ENCODE data around the gene KATNBL1.
"Not testable (repeated sequence)": the region's sequence is repeated elsewhere in the genome, so short reads cannot be mapped to it uniquely, and the experiment has no call there.

KATNBL1 gene

DNA sequence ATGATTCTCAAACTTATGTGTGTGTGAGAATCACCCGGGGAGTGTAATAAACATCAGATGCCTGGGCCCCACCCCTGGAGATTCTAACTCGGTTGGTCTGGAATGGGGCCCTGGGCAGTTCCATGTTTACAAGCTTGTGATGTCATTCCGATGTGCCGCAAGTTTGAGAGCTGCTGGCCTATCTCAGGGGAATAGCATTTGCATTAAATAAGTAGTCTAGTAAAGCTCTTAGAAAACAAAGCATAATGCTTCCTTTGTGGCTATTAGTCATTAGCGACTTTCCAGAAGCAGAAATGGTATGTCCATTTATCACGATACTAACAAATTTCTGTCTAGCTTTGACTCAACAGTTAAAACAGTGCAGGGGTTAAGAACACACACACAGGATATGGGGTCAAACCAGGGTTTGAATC, 87.1 kb downstream of the KATNBL1 start:
- Histone ChIP-seq H3K9me3 (ENCODE audit: low read length) (no peaks in the 10 kb centered on the region), H3K4me1 (ENCODE audit: insufficient read depth, low read length) (peaks cover 9% of the 10 kb centered on the region), H3K36me3 (ENCODE audit: insufficient read depth, low read length) (no peaks in the 10 kb centered on the region), H3K27me3 (ENCODE audit: insufficient read depth, low read length) (no peaks in the 10 kb centered on the region), H3K4me3 (ENCODE audit: low read length) (no peak overlapping the region), H2AFZ (ENCODE audit: low read depth, low read length) (no peak overlapping the region)

DNA sequence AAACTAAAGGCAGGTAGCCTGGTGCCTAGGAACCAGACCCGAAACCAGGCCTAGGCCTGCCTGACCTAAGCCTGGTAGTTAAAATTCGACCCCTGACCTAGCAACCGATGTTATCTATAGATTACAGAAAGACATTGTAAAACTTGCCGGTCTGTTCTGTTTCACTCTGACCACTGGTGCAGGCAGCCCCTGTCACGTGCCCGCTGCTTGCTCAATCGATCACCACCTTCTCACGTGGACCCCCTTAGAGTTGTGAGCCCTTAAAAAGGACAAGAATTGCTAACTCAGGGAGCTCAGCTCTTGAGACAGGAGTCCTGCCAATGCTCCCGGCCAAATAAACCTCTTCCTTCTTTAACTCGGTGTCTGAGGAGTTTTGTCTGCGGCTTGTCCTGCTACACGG, 88.1 kb downstream of the KATNBL1 start:
- not testable (repeated sequence) for H3K4me1 ChIP-seq (ENCODE audit: insufficient read depth, low read length); H3K27me3 ChIP-seq (ENCODE audit: insufficient read depth, low read length); H3K36me3 ChIP-seq (ENCODE audit: insufficient read depth, low read length); H2AFZ ChIP-seq (ENCODE audit: low read depth, low read length); H3K4me3 ChIP-seq (ENCODE audit: low read length); H3K9me3 ChIP-seq (ENCODE audit: low read length)

DNA sequence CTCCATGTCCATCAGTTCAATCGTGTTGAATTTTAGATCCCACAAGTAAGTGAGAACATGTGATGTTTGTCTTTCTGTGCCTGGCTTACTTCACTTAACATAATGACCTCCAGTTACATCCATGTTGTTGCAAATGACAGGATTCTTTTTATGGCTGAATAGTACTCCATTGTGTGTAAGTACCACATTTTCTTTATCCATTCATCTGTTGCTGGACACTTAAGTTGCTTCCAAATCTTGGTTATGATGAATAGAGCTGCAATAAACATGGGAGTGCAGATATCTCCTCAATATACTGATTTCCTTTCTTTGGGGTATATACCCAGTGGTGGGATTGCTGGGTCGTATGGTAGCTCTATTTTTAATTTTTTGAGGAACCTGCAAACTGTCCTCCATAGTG, 89.5 kb downstream of the KATNBL1 start:
- not testable (repeated sequence) for H3K4me1 ChIP-seq (ENCODE audit: insufficient read depth, low read length); H3K9me3 ChIP-seq (ENCODE audit: low read length); H2AFZ ChIP-seq (ENCODE audit: low read depth, low read length); H3K36me3 ChIP-seq (ENCODE audit: insufficient read depth, low read length); H3K4me3 ChIP-seq (ENCODE audit: low read length); H3K27me3 ChIP-seq (ENCODE audit: insufficient read depth, low read length)

DNA sequence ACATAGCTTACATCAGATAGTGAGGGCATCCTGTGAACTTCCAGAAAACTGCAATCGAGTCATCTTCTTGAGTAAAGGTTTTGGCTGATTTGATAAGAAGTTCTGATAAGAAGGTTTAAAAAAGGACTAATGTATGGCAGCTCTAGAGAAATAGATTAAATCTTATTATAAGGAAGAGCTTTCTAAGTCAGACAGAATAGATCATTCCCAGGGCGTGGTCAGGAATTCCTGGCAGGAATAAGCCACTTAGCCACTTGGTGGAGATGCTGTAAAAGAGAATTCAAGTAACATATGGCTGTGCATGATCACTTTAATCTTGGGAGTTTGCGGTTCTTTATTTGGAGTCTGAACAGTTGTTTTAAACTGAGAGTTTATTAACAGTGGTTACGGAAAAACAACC, 90.6 kb downstream of the KATNBL1 start:
- no peak overlapping the region for H2AFZ ChIP-seq (ENCODE audit: low read depth, low read length)
- no peaks in the 10 kb centered on the region for H3K27me3 ChIP-seq (ENCODE audit: insufficient read depth, low read length)
- no peak overlapping the region for H3K4me3 ChIP-seq (ENCODE audit: low read length)
- H3K4me1 ChIP-seq (ENCODE audit: insufficient read depth, low read length) = no peaks in the 10 kb centered on the region
- H3K9me3 ChIP-seq (ENCODE audit: low read length) = no peaks in the 10 kb centered on the region
- H3K36me3 ChIP-seq (ENCODE audit: insufficient read depth, low read length) = no peaks in the 10 kb centered on the region

DNA sequence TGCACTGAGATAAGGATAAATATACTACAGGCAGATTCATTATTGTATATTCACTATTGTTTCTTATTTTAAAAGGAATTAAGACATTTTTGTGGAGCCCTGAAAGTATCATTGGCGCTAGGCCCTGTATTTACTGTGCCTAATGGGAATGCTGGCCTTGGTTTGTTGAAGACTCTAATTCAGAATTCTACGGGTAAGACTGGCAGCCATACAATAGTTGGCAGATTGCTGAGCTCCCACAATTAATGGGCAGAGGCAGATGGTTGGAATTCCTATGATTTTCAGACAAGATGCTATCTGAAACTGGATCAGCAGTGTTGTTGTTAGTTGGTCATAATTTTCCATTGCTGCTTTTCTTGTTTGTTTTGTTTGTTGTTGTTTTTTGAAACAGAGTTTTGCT, 93.3 kb downstream of the KATNBL1 start:
- H3K4me3 ChIP-seq (ENCODE audit: low read length) = no peak overlapping the region
- H3K36me3 ChIP-seq (ENCODE audit: insufficient read depth, low read length) = no peaks in the 10 kb centered on the region
- H2AFZ ChIP-seq (ENCODE audit: low read depth, low read length) = no peak overlapping the region
- no peaks in the 10 kb centered on the region for H3K27me3 ChIP-seq (ENCODE audit: insufficient read depth, low read length)
- no peaks in the 10 kb centered on the region for H3K9me3 ChIP-seq (ENCODE audit: low read length)
- no peaks in the 10 kb centered on the region for H3K4me1 ChIP-seq (ENCODE audit: insufficient read depth, low read length)

DNA sequence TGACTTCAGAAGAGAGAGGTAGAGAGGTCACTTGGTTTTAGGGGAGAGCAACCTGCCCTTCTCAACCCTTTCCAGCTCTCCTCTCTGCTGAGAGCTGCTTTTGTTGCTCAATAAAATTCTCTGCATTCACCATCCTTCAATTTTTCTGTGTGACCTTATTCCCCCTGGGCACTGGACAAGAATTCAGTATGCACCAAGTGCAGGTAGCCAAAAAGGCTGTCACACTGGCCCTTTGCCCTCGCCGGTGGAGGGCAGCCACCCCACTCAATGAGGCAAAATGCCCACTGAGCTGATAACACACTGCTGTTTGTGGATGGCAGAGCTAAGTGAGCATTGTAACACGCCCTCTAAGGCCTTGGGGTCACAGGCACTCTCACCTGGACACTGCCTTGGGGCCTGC, 95.2 kb downstream of the KATNBL1 start:
- no peaks in the 10 kb centered on the region for H3K27me3 ChIP-seq (ENCODE audit: insufficient read depth, low read length)
- H2AFZ ChIP-seq (ENCODE audit: low read depth, low read length) = no peak overlapping the region
- no peaks in the 10 kb centered on the region for H3K9me3 ChIP-seq (ENCODE audit: low read length)
- H3K36me3 ChIP-seq (ENCODE audit: insufficient read depth, low read length) = no peaks in the 10 kb centered on the region
- no peaks in the 10 kb centered on the region for H3K4me1 ChIP-seq (ENCODE audit: insufficient read depth, low read length)
- H3K4me3 ChIP-seq (ENCODE audit: low read length) = no peak overlapping the region

DNA sequence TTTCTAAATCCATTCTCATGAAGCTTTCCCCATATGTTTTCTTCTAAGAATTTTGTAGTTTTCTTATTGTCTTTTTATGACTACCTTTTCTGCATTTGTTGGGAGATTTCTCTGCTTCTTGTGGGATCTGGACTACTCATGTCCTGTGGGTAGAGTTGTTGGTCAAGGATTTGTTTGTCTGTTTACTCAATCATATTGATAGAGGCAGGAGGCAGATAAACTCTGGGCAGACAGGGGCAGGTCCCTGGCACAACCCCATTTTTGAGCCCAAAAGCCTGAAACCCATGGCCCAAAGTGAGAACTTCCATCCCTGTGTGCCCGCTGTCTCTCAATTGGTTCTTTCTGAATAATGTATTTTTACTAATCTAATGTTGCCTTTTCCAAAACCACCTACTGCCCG, 95.7 kb downstream of the KATNBL1 start:
- Histone ChIP-seq H3K27me3 (ENCODE audit: insufficient read depth, low read length) (no peaks in the 10 kb centered on the region), H3K9me3 (ENCODE audit: low read length) (no peaks in the 10 kb centered on the region), H3K4me3 (ENCODE audit: low read length) (no peak overlapping the region), H2AFZ (ENCODE audit: low read depth, low read length) (no peak overlapping the region), H3K36me3 (ENCODE audit: insufficient read depth, low read length) (no peaks in the 10 kb centered on the region), H3K4me1 (ENCODE audit: insufficient read depth, low read length) (no peaks in the 10 kb centered on the region)

DNA sequence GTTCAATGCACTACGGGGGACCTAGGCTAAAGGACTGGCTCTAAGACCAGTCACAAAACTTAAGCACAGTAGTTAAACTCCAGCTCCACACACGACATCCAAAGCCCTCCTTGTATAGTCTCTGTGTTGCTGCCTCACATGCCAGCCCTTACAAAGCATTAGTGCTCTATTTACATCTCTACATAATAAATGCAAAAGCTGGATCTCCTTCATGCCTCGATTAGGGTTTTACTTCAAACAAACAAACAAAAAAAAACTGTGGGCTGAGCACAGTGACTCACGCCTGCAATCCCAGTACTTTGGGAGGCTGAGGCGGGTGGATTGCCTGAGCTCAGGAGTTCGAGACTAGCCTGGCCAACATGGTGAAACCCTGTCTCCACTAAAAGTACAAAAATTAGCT, 98.4 kb downstream of the KATNBL1 start:
- no peaks in the 10 kb centered on the region for H3K9me3 ChIP-seq (ENCODE audit: low read length)
- no peak overlapping the region for H2AFZ ChIP-seq (ENCODE audit: low read depth, low read length)
- no peak overlapping the region for H3K4me3 ChIP-seq (ENCODE audit: low read length)
- no peaks in the 10 kb centered on the region for H3K27me3 ChIP-seq (ENCODE audit: insufficient read depth, low read length)
- no peaks in the 10 kb centered on the region for H3K36me3 ChIP-seq (ENCODE audit: insufficient read depth, low read length)
- no peaks in the 10 kb centered on the region for H3K4me1 ChIP-seq (ENCODE audit: insufficient read depth, low read length)

DNA sequence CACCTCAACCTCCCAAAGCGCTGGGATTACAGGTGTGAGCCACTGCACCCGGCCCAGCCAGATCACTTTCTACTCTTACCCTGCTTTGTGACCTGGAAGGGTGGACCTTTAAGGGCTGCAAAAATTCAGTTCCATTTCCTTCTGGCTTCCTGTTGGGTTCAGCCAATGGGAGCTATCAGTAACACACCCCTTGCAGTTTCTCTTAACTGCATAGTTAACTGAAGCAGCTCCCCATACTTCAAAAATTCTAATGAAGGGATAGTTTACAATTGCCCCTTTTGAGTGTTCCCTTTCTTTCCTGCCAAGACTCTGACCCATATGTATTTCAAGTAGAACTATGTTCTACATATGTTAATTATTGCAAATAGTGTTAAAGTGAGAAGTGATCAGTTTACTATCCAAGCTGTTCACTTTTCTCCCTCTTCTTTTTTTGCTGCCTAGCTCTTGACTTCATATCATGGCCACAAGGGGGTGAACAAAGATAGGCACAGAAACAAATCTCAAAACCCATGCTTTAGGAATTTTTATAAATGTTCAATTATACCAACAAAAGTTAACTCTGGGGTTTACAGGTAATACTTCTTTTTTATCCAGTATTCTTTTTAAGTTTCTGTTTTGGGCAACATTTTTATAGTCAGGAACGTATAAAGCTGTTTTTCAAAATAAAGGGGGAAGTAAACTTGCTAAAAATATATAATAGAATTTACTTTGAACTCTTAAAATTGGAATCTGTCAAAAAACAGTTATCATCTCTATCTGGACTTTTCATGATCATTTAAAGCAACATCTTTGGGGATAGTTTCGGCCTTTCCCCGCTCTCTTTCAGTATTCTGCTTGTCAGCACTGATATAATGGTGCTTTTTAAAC, 99.9 kb downstream of the KATNBL1 start:
- Histone ChIP-seq H2AFZ (ENCODE audit: low read depth, low read length) (no peak overlapping the region), H3K27me3 (ENCODE audit: insufficient read depth, low read length) (no peaks in the 10 kb centered on the region), H3K4me1 (ENCODE audit: insufficient read depth, low read length) (no peaks in the 10 kb centered on the region), H3K9me3 (ENCODE audit: low read length) (no peaks in the 10 kb centered on the region), H3K4me3 (ENCODE audit: low read length) (no peak overlapping the region), H3K36me3 (ENCODE audit: insufficient read depth, low read length) (no peaks in the 10 kb centered on the region)

DNA sequence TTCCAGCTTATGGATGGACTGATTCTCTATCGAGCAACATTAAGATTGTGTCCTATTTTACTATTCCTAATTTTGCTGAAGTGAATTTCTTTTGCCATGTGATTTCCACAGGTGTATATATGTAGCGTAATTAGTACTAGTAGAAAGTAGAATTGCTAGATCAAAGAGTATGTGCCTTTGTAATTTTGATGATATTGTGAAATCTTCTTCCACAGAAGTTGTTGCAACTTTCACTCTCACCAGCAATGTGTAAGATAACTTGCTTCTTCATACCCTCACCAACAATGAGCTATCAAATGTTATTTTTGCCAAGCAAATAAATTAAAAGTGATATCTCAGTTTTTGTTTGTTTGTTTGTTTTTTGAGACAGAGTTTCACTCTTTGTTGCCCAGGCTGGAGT, 102.6 kb downstream of the KATNBL1 start:
- no peaks in the 10 kb centered on the region for H3K9me3 ChIP-seq (ENCODE audit: low read length)
- H3K4me3 ChIP-seq (ENCODE audit: low read length) = no peak overlapping the region
- no peaks in the 10 kb centered on the region for H3K27me3 ChIP-seq (ENCODE audit: insufficient read depth, low read length)
- no peaks in the 10 kb centered on the region for H3K36me3 ChIP-seq (ENCODE audit: insufficient read depth, low read length)
- H3K4me1 ChIP-seq (ENCODE audit: insufficient read depth, low read length) = peaks cover 5% of the 10 kb centered on the region
- H2AFZ ChIP-seq (ENCODE audit: low read depth, low read length) = no peak overlapping the region

DNA sequence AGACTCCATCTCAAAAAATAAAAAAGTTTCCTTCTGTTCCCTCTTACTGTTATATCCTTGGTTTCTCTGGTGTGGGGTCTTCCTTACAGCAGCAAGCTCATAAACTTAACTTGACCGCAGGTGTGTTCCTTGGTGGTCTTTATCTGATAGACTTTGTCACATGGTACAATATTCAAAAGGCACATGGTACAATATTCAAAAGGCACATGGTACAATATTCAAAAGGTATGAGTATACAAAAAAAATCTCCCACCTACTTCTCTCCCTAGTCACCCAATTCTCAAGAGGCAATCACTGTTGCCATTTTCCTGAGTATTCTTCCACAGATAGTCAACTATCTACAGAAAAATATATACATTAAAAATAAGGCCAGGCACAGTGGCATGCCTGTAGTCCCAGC, 103.5 kb downstream of the KATNBL1 start:
- Histone ChIP-seq H2AFZ (ENCODE audit: low read depth, low read length) (no peak overlapping the region), H3K36me3 (ENCODE audit: insufficient read depth, low read length) (no peaks in the 10 kb centered on the region), H3K9me3 (ENCODE audit: low read length) (no peaks in the 10 kb centered on the region), H3K4me3 (ENCODE audit: low read length) (no peak overlapping the region), H3K27me3 (ENCODE audit: insufficient read depth, low read length) (no peaks in the 10 kb centered on the region), H3K4me1 (ENCODE audit: insufficient read depth, low read length) (peaks cover 5% of the 10 kb centered on the region)

DNA sequence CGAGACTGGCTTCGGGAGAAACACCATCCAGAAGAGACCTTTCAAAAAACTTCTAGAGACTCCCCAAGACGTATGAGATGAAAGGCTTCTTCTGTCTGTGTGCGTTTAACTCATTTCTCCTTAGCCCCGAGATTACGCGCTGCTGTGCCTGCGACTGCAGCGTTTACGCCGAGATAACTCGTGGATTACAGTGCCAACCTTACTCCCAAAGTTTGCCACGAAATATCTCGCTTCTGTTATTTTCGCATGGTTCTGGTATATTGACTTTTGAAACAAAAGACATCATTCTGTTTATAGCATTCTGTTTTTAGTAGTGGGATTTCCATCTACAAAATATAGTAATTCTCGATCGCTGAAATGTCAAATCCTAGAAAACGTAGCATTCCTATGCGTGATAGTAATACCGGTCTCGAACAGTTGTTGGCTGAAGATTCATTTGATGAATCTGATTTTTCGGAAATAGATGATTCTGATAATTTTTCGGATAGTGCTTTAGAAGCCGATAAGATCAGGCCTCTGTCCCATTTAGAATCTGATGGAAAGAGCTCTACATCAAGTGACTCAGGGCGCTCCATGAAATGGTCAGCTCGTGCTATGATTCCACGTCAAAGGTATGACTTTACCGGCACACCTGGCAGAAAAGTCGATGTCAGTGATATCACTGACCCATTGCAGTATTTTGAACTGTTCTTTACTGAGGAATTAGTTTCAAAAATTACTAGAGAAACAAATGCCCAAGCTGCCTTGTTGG, 107.5 kb downstream of the KATNBL1 start:
- no peaks in the 10 kb centered on the region for H3K36me3 ChIP-seq (ENCODE audit: insufficient read depth, low read length)
- no peaks in the 10 kb centered on the region for H3K9me3 ChIP-seq (ENCODE audit: low read length)
- H2AFZ ChIP-seq (ENCODE audit: low read depth, low read length) = peak overlapping the region; percentile 55
- H3K27me3 ChIP-seq (ENCODE audit: insufficient read depth, low read length) = no peaks in the 10 kb centered on the region
- H3K4me1 ChIP-seq (ENCODE audit: insufficient read depth, low read length) = peaks cover 14% of the 10 kb centered on the region
- peak overlapping the region; percentile 93 for H3K4me3 ChIP-seq (ENCODE audit: low read length)

DNA sequence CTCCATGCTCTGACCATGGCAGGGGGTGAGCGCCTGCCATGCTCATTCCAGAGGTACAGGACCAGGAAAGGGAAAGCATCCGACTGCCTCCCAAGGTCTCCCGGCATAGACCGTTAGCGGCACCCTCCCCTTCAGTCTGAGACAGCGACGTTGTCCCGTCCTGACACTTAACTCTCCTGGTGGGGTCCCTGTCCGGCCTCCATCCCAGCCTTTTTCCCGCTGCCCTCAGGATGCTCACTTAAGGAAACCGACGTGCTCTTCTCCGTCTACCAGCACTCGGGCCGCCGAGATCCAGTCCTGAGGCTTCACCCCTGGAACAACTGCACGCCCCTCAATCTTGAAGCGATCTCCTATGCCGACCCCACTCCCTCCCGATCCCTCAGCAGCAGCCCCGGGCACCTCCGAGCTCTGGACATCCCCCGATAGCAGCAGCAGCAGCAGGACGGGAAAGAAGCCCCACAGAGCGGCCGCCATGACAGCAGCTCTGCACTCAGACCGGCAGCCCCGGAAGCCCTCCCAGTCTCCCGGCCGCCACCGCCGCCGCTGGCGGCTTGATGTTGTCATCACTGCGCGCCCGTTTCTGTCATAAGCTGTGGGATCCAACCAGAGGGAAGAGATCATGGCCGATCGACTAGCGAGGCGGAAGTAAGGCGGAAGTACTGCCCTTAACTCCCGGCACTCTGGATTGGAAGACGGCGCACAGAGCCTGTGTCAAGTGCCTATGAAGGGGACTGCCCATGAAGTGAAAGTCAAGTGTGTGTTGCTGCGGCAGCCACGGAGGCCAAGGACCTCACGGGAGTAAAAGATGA, 108.3 kb downstream of the KATNBL1 start, which contains the start of the genes EMC7 and PGBD4:
TSS of gene EMC7 (minus strand) at position 497 of the 809 bp plus-strand sequence. CDS start at position 474, 23 bp downstream.
TSS of gene PGBD4 (plus strand) at position 718 of the 809 bp plus-strand sequence. CDS start 449 bp downstream, outside the sequence.
- H3K36me3 ChIP-seq (ENCODE audit: insufficient read depth, low read length) = no peaks in the 10 kb centered on the region
- H3K4me3 ChIP-seq (ENCODE audit: low read length) = peak within 1 kb of the TSS; percentile 93
- peaks cover 14% of the 10 kb centered on the region for H3K4me1 ChIP-seq (ENCODE audit: insufficient read depth, low read length)
- peak within 1 kb of the TSS; percentile 78 for H2AFZ ChIP-seq (ENCODE audit: low read depth, low read length)
- no peaks in the 10 kb centered on the region for H3K27me3 ChIP-seq (ENCODE audit: insufficient read depth, low read length)
- H3K9me3 ChIP-seq (ENCODE audit: low read length) = no peaks in the 10 kb centered on the region

Data from neuron (in vitro differentiated cells).